ENCODE data around the gene CTNND2. TPM values are rescaled to one million over a fixed set of nuclear protein-coding genes. Genes with fewer than 3 reads are reported as not detected.

Gene CTNND2
- total and polyA plus RNA-seq, 10 of the 15 experiments (the other 5 are each of a cell fraction or from before 2014, with no cell fraction given) = 0.02 to 0.16 (median 0.04) TPM; not detected in 7

DNA sequence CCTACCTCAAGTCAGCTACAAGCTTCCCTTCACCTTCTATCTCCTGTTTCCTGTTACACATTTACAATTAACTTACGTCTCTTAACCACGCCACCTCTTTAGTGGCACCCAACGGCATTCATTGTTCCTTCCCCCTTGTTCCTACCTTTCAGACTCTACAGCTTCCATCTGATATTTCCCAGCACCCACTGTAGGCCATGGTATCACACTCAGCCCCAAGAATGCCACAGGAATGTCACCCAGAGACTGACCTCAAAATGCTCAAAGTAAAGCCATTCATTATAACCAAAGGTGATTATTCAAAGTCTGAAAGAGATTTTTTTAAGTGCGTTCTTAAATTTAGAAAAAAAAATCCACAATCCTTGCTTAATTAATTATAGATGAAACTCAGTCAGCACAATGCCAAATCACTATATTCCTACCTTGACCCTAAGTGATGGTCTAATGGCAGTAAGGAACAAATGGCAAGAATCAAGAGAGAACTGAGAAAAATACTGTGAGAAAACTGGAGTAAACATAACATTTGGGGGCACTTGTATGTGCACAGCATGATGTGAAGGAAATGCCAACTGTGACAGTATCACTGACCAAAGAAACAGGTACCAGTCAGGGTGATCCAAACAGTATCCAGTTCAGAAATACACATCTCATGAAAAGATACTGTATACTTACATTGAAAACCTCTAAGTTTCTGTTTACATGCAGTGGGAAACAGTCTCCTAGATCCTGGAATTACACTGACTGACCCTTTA, 52.1 kb downstream of the CTNND2 start (continued):
- TF ChIP-seq IKZF2 (IDR thresholded peaks at IDR 0.05) = no peak
- no peak for TF ChIP-seq ZZZ3 (IDR thresholded peaks at IDR 0.05; ENCODE audit: control insufficient read depth, insufficient read length, low read depth)
- TF ChIP-seq, protein P1, sequence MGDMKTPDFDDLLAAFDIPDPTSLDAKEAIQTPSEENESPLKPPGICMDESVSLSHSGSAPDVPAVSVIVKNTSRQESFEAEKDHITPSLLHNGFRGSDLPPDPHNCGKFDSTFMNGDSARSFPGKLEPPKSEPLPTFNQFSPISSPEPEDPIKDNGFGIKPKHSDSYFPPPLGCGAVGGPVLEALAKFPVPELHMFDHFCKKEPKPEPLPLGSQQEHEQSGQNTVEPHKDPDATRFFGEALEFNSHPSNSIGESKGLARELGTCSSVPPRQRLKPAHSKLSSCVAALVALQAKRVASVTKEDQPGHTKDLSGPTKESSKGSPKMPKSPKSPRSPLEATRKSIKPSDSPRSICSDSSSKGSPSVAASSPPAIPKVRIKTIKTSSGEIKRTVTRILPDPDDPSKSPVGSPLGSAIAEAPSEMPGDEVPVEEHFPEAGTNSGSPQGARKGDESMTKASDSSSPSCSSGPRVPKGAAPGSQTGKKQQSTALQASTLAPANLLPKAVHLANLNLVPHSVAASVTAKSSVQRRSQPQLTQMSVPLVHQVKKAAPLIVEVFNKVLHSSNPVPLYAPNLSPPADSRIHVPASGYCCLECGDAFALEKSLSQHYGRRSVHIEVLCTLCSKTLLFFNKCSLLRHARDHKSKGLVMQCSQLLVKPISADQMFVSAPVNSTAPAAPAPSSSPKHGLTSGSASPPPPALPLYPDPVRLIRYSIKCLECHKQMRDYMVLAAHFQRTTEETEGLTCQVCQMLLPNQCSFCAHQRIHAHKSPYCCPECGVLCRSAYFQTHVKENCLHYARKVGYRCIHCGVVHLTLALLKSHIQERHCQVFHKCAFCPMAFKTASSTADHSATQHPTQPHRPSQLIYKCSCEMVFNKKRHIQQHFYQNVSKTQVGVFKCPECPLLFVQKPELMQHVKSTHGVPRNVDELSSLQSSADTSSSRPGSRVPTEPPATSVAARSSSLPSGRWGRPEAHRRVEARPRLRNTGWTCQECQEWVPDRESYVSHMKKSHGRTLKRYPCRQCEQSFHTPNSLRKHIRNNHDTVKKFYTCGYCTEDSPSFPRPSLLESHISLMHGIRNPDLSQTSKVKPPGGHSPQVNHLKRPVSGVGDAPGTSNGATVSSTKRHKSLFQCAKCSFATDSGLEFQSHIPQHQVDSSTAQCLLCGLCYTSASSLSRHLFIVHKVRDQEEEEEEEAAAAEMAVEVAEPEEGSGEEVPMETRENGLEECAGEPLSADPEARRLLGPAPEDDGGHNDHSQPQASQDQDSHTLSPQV (IDR thresholded peaks at IDR 0.05) = no peak
- TF ChIP-seq, protein P2, sequence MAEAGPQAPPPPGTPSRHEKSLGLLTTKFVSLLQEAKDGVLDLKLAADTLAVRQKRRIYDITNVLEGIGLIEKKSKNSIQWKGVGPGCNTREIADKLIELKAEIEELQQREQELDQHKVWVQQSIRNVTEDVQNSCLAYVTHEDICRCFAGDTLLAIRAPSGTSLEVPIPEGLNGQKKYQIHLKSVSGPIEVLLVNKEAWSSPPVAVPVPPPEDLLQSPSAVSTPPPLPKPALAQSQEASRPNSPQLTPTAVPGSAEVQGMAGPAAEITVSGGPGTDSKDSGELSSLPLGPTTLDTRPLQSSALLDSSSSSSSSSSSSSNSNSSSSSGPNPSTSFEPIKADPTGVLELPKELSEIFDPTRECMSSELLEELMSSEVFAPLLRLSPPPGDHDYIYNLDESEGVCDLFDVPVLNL (IDR thresholded peaks at IDR 0.05; ENCODE audit: low read depth, low read length) = no peak
- no peak for TF ChIP-seq ATF7 (IDR thresholded peaks at IDR 0.05; ENCODE audit: low read depth)

DNA sequence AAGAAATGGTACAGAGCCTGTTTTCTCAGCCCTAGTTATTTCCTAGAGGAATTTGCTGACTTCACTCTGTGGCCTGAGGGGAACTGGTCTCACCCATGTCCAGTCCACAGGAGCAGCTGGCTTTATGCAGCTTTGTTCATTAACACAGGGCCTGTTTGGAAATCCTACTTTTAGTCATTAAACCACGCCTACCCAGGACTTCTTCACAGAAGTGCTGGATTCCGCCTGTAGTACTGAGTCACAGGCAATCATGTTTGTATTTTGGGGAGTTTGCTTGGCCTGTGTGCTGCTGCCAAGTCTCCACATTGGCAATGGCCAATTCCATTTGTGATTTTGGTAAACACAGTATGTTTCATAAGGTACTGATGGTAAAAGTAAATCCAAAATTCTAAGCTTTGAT, 52.8 kb downstream of the CTNND2 start:
- WGBS (ENCODE audit: insufficient coverage, insufficient replicate concordance, low lambda C conversion rate, missing lambda C conversion rate) = 3% methylated on average over 2 of the region's 2 CpGs
- Histone ChIP-seq H3K4me1 (ENCODE audit: control insufficient read depth, insufficient read depth, low read length) (no peaks in the 10 kb centered on the region), H3K9ac (ENCODE audit: control insufficient read depth, insufficient read depth, low read length) (no peak overlapping the region), H3K9me3 (replicated peaks; ENCODE audit: control insufficient read depth, insufficient read depth, low read length) (no peaks in the 10 kb centered on the region), H2AFZ (ENCODE audit: control insufficient read depth, low read depth, low read length) (no peak overlapping the region), H3K27me3 (replicated peaks in 1 of 2; ENCODE audit: control insufficient read depth in 2 of 2, insufficient read depth in 2 of 2, low read length in 1 of 2) (no peaks in the 10 kb centered on the region), H3K4me2 (ENCODE audit: control insufficient read depth, insufficient read depth) (no peak overlapping the region), H3K36me3 (ENCODE audit: control insufficient read depth in 2 of 2, insufficient read depth in 2 of 2, low read length in 1 of 2) (no peaks in the 10 kb centered on the region), H3K79me2 (ENCODE audit: control insufficient read depth, insufficient read depth, low read length) (no peaks in the 10 kb centered on the region), H3K27ac (ENCODE audit: control insufficient read depth, insufficient read depth) (no peak overlapping the region), H4K20me1 (ENCODE audit: control insufficient read depth, insufficient read depth) (no peaks in the 10 kb centered on the region), H3K4me3 (no peak overlapping the region)
- no TSS peak for BruUV-seq (replicated peaks)
- ChIA-PET SMC1A (ENCODE audit: uncharacterized antibody, unreplicated experiment) (no interaction called here), POLR2A (no interaction called here), CTCF (interaction anchor here (0.6 kb wide), 1 partner anchor 780 kb away, joined by 3 read pairs; no protein-coding TSS in a partner anchor), RAD21 (ENCODE audit: unreplicated experiment) (no interaction called here)
- no peak for FAIRE-seq
- DNase-seq (ENCODE audit: low read depth, low spot score) = no peak
- in situ Hi-C loops (cut with MboI) = no loop called here
- intact Hi-C loops (cut with micrococcal nuclease; ENCODE audit: unreplicated experiment) = no loop called here
- no peak for ATAC-seq
- no peak for TF ChIP-seq SP1 (IDR thresholded peaks at IDR 0.05; ENCODE audit: low read depth, low read length)
- TF ChIP-seq PAX5 (IDR thresholded peaks at IDR 0.05; ENCODE audit: borderline replicate concordance, low read depth, low read length) = no peak
- TF ChIP-seq ZNF217 (IDR thresholded peaks at IDR 0.05) = no peak
- TF ChIP-seq, protein P3, sequence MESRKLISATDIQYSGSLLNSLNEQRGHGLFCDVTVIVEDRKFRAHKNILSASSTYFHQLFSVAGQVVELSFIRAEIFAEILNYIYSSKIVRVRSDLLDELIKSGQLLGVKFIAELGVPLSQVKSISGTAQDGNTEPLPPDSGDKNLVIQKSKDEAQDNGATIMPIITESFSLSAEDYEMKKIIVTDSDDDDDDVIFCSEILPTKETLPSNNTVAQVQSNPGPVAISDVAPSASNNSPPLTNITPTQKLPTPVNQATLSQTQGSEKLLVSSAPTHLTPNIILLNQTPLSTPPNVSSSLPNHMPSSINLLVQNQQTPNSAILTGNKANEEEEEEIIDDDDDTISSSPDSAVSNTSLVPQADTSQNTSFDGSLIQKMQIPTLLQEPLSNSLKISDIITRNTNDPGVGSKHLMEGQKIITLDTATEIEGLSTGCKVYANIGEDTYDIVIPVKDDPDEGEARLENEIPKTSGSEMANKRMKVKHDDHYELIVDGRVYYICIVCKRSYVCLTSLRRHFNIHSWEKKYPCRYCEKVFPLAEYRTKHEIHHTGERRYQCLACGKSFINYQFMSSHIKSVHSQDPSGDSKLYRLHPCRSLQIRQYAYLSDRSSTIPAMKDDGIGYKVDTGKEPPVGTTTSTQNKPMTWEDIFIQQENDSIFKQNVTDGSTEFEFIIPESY (IDR thresholded peaks at IDR 0.05) = no peak
- no peak for TF ChIP-seq CHD2 (IDR thresholded peaks at IDR 0.05; ENCODE audit: borderline replicate concordance, low read depth, low read length)
- TF ChIP-seq RAD51 (IDR thresholded peaks at IDR 0.05) = no peak
- no peak for TF ChIP-seq POLR2AphosphoS5 (IDR thresholded peaks at IDR 0.05; ENCODE audit: low read length)
- no peak for TF ChIP-seq NRF1 (conservative IDR thresholded peaks at IDR 0.05; ENCODE audit: low read depth, low read length)
- TF ChIP-seq WRNIP1 (IDR thresholded peaks at IDR 0.05; ENCODE audit: borderline replicate concordance, low read depth, low read length) = no peak

Data from GM12878 (cell line).